ENCODE results near the gene PFN1.

PFN1 gene

GRCh38 chr17:4949321-4950074 is 1.2 kb upstream of the PFN1 start:
- peak; percentile 42 for DNase-seq (ENCODE audit: low read depth)

GRCh38 chr17:4948931-4949320 is 596 bp upstream of the PFN1 start:
- TF ChIP-seq, protein P1, sequence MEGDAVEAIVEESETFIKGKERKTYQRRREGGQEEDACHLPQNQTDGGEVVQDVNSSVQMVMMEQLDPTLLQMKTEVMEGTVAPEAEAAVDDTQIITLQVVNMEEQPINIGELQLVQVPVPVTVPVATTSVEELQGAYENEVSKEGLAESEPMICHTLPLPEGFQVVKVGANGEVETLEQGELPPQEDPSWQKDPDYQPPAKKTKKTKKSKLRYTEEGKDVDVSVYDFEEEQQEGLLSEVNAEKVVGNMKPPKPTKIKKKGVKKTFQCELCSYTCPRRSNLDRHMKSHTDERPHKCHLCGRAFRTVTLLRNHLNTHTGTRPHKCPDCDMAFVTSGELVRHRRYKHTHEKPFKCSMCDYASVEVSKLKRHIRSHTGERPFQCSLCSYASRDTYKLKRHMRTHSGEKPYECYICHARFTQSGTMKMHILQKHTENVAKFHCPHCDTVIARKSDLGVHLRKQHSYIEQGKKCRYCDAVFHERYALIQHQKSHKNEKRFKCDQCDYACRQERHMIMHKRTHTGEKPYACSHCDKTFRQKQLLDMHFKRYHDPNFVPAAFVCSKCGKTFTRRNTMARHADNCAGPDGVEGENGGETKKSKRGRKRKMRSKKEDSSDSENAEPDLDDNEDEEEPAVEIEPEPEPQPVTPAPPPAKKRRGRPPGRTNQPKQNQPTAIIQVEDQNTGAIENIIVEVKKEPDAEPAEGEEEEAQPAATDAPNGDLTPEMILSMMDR (IDR thresholded peaks at IDR 0.05; ENCODE audit: control insufficient read depth, extremely low read depth, insufficient read depth), result no peak
- H3K4me3 ChIP-seq (ENCODE audit: low read depth, low read length), result peak overlapping the region; percentile 99
- DNase-seq (ENCODE audit: low read depth), result peak; percentile 45

More at GRCh38 chr17:4949321-4950074, 1.2 kb upstream of the PFN1 start:
- TF ChIP-seq, protein P1 (IDR thresholded peaks at IDR 0.05; ENCODE audit: control insufficient read depth, extremely low read depth, insufficient read depth), result no peak
- peak overlapping the region; percentile 99 for H3K4me3 ChIP-seq (ENCODE audit: low read depth, low read length)

- TF ChIP-seq, protein P1 (IDR thresholded peaks at IDR 0.05; ENCODE audit: control insufficient read depth, extremely low read depth, insufficient read depth), result no peak
- peak overlapping the region; percentile 99 for H3K4me3 ChIP-seq (ENCODE audit: low read depth, low read length)
- no peak for DNase-seq (ENCODE audit: low read depth)
These were observed 742 bp downstream of the PFN1 start for GRCh38 chr17:4947411-4948165.

DNA sequence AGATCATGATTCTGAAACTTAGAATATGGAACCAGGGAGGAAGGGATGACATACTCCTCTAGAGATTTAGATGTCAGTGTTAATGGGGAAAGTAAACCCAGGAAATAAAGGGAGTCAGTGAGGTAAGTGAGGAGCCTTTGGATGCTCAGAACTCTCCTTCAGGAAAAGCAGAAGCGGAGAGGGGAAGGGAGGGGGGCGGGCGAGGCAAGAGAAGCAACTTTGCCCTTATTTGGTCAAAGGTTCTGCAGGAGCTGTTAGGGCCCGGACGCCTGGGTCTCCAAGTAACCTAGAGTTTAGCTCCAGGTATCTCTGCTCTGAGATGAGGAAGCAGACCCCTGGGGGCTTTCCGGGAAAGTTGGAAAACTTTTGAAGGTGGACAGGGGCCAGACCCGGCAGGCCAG is 1.3 kb downstream of the PFN1 start:
- DNase-seq (ENCODE audit: low read depth), result no peak
- TF ChIP-seq, protein P1 (IDR thresholded peaks at IDR 0.05; ENCODE audit: control insufficient read depth, extremely low read depth, insufficient read depth), result no peak
- peak overlapping the region; percentile 99 for H3K4me3 ChIP-seq (ENCODE audit: low read depth, low read length)

GRCh38 chr17:4946312-4946976 is 1.9 kb downstream of the PFN1 start:
- peak overlapping the region; percentile 99 for H3K4me3 ChIP-seq (ENCODE audit: low read depth, low read length)
- DNase-seq (ENCODE audit: low read depth), result no peak
- TF ChIP-seq, protein P1 (IDR thresholded peaks at IDR 0.05; ENCODE audit: control insufficient read depth, extremely low read depth, insufficient read depth), result no peak

- no peak for DNase-seq (ENCODE audit: low read depth)
- peak overlapping the region; percentile 99 for H3K4me3 ChIP-seq (ENCODE audit: low read depth, low read length)
- TF ChIP-seq, protein P1 (IDR thresholded peaks at IDR 0.05; ENCODE audit: control insufficient read depth, extremely low read depth, insufficient read depth), result no peak
These were observed 2.4 kb downstream of the PFN1 start for GRCh38 chr17:4945944-4946280.

All from LNCaP clone FGC (cell line).